Measurements from ENCODE around the gene LYRM2.
A peak's percentile ranks its signal among the peaks of the same experiment; 100 is the strongest.

The LYRM2 gene

GRCh38 chr6:89605861-89606260, 32.7 kb downstream of the LYRM2 start:
- no peak for FAIRE-seq
- no peak for DNase-seq (ENCODE audit: insufficient read length, low spot score)
- no peak for TF ChIP-seq POLR2AphosphoS5 (IDR thresholded peaks at IDR 0.05; ENCODE audit: low read depth, low read length)
- TF ChIP-seq TAF1 (IDR thresholded peaks at IDR 0.05; ENCODE audit: low read depth, low read length) = no peak
- no peak for TF ChIP-seq POLR2A (IDR thresholded peaks at IDR 0.05; ENCODE audit: low read depth, low read length)
- no peak for TF ChIP-seq SPI1 (IDR thresholded peaks at IDR 0.05; ENCODE audit: low read depth, low read length)
- no peak for TF ChIP-seq PAX5 (IDR thresholded peaks at IDR 0.05; ENCODE audit: insufficient read depth, low read length, severe bottlenecking)
- TF ChIP-seq POU2F2 (IDR thresholded peaks at IDR 0.05; ENCODE audit: low read depth, low read length) = no peak

- FAIRE-seq = no peak
Measured at GRCh38 chr6:89604653-89605052, 33.9 kb downstream of the LYRM2 start.

GRCh38 chr6:89602166-89602565, 36.4 kb downstream of the LYRM2 start:
- FAIRE-seq = no peak
- TF ChIP-seq POU2F2 (IDR thresholded peaks at IDR 0.05; ENCODE audit: low read depth, low read length) (no peak), POLR2AphosphoS5 (IDR thresholded peaks at IDR 0.05; ENCODE audit: low read depth, low read length) (no peak)
- no peak for DNase-seq (ENCODE audit: insufficient read length, low spot score)

More at GRCh38 chr6:89604653-89605052, 33.9 kb downstream of the LYRM2 start:
- no peak for DNase-seq (ENCODE audit: insufficient read length, low spot score)
- TF ChIP-seq POLR2A (IDR thresholded peaks at IDR 0.05; ENCODE audit: low read depth, low read length) (no peak), TAF1 (IDR thresholded peaks at IDR 0.05; ENCODE audit: low read depth, low read length) (no peak), SPI1 (IDR thresholded peaks at IDR 0.05; ENCODE audit: low read depth, low read length) (no peak), POU2F2 (IDR thresholded peaks at IDR 0.05; ENCODE audit: low read depth, low read length) (no peak), PAX5 (IDR thresholded peaks at IDR 0.05; ENCODE audit: insufficient read depth, low read length, severe bottlenecking) (no peak), POLR2AphosphoS5 (IDR thresholded peaks at IDR 0.05; ENCODE audit: low read depth, low read length) (no peak)

GRCh38 chr6:89599727-89600126, 38.8 kb downstream of the LYRM2 start:
- FAIRE-seq (no peak), DNase-seq (ENCODE audit: insufficient read length, low spot score) (no peak)
- TF ChIP-seq POLR2AphosphoS5 (IDR thresholded peaks at IDR 0.05; ENCODE audit: low read depth, low read length) (no peak), POU2F2 (IDR thresholded peaks at IDR 0.05; ENCODE audit: low read depth, low read length) (no peak), SPI1 (IDR thresholded peaks at IDR 0.05; ENCODE audit: low read depth, low read length) (no peak), POLR2A (IDR thresholded peaks at IDR 0.05; ENCODE audit: low read depth, low read length) (no peak), PAX5 (IDR thresholded peaks at IDR 0.05; ENCODE audit: insufficient read depth, low read length, severe bottlenecking) (no peak), TAF1 (IDR thresholded peaks at IDR 0.05; ENCODE audit: low read depth, low read length) (no peak)

- DNase-seq (ENCODE audit: insufficient read length, low spot score) (no peak), FAIRE-seq (peak; percentile 69)
- TF ChIP-seq TAF1 (IDR thresholded peaks at IDR 0.05; ENCODE audit: low read depth, low read length) (no peak), POLR2A (IDR thresholded peaks at IDR 0.05; ENCODE audit: low read depth, low read length) (no peak), SPI1 (IDR thresholded peaks at IDR 0.05; ENCODE audit: low read depth, low read length) (no peak), POU2F2 (IDR thresholded peaks at IDR 0.05; ENCODE audit: low read depth, low read length) (no peak), PAX5 (IDR thresholded peaks at IDR 0.05; ENCODE audit: insufficient read depth, low read length, severe bottlenecking) (no peak), POLR2AphosphoS5 (IDR thresholded peaks at IDR 0.05; ENCODE audit: low read depth, low read length) (no peak)
Measured at GRCh38 chr6:89597988-89598387, 40.6 kb downstream of the LYRM2 start.

GRCh38 chr6:89597372-89597771, 41.2 kb downstream of the LYRM2 start:
- FAIRE-seq (peak; percentile 59), DNase-seq (ENCODE audit: insufficient read length, low spot score) (no peak)
- TF ChIP-seq POLR2A (IDR thresholded peaks at IDR 0.05; ENCODE audit: low read depth, low read length) (no peak), SPI1 (IDR thresholded peaks at IDR 0.05; ENCODE audit: low read depth, low read length) (peak; percentile 72)

- FAIRE-seq (no peak), DNase-seq (ENCODE audit: insufficient read length, low spot score) (no peak)
- TF ChIP-seq POLR2A (IDR thresholded peaks at IDR 0.05; ENCODE audit: low read depth, low read length) = no peak
- no peak for TF ChIP-seq TAF1 (IDR thresholded peaks at IDR 0.05; ENCODE audit: low read depth, low read length)
- TF ChIP-seq SPI1 (IDR thresholded peaks at IDR 0.05; ENCODE audit: low read depth, low read length) = no peak
- no peak for TF ChIP-seq PAX5 (IDR thresholded peaks at IDR 0.05; ENCODE audit: insufficient read depth, low read length, severe bottlenecking)
- TF ChIP-seq POLR2AphosphoS5 (IDR thresholded peaks at IDR 0.05; ENCODE audit: low read depth, low read length) = no peak
- no peak for TF ChIP-seq POU2F2 (IDR thresholded peaks at IDR 0.05; ENCODE audit: low read depth, low read length)
Measured at GRCh38 chr6:89596484-89596883, 42.1 kb downstream of the LYRM2 start.

- TF ChIP-seq TAF1 (IDR thresholded peaks at IDR 0.05; ENCODE audit: low read depth, low read length) (no peak), SPI1 (IDR thresholded peaks at IDR 0.05; ENCODE audit: low read depth, low read length) (peak; percentile 96)
- DNase-seq (ENCODE audit: insufficient read length, low spot score) = peak; percentile 27
- peak; percentile 90 for FAIRE-seq
Measured at GRCh38 chr6:89596056-89596455, 42.5 kb downstream of the LYRM2 start.

GRCh38 chr6:89591745-89592144, 46.8 kb downstream of the LYRM2 start:
- TF ChIP-seq PAX5 (IDR thresholded peaks at IDR 0.05; ENCODE audit: insufficient read depth, low read length, severe bottlenecking) (no peak), SPI1 (IDR thresholded peaks at IDR 0.05; ENCODE audit: low read depth, low read length) (no peak), TAF1 (IDR thresholded peaks at IDR 0.05; ENCODE audit: low read depth, low read length) (no peak), POU2F2 (IDR thresholded peaks at IDR 0.05; ENCODE audit: low read depth, low read length) (no peak), POLR2A (IDR thresholded peaks at IDR 0.05; ENCODE audit: low read depth, low read length) (no peak), POLR2AphosphoS5 (IDR thresholded peaks at IDR 0.05; ENCODE audit: low read depth, low read length) (no peak)
- no peak for FAIRE-seq
- no peak for DNase-seq (ENCODE audit: insufficient read length, low spot score)

GRCh38 chr6:89590133-89590532, 48.4 kb downstream of the LYRM2 start:
- TF ChIP-seq TAF1 (IDR thresholded peaks at IDR 0.05; ENCODE audit: low read depth, low read length) = no peak
- no peak for TF ChIP-seq PAX5 (IDR thresholded peaks at IDR 0.05; ENCODE audit: insufficient read depth, low read length, severe bottlenecking)
- no peak for TF ChIP-seq POLR2AphosphoS5 (IDR thresholded peaks at IDR 0.05; ENCODE audit: low read depth, low read length)
- TF ChIP-seq POU2F2 (IDR thresholded peaks at IDR 0.05; ENCODE audit: low read depth, low read length) = no peak
- TF ChIP-seq POLR2A (IDR thresholded peaks at IDR 0.05; ENCODE audit: low read depth, low read length) = no peak
- no peak for TF ChIP-seq SPI1 (IDR thresholded peaks at IDR 0.05; ENCODE audit: low read depth, low read length)
- DNase-seq (ENCODE audit: insufficient read length, low spot score) (no peak), FAIRE-seq (no peak)

Measured in GM12891 (cell line).